NCI-H2029 (cell line): ENCODE data around the gene SNX27.
"Not testable (repeated sequence)": the region's sequence is repeated elsewhere in the genome, so short reads cannot be mapped to it uniquely, and the experiment has no call there.

Experiments
- DNase-seq: peaks from one replicate; lab custom pipeline; 2025; lab: John Stamatoyannopoulos, UW

The SNX27 gene

DNA sequence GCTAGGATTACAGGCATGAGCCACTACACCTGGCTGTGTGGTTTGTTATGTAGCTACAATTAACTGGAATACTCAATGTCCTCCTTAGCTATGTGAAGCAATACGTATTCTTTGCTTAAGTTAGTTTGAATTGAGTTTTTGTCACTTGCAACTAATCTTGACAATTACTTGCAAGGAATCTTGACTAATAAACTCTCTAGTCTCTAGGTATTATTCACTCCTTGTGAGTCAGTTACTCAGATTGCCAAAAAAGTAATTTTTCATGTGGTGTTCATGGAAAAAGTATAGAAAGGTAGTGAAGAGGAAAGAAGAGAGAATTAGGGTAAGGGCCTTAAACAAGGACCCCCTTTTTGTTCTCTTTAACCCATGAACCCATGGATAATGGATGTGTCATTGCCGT, 7.6 kb upstream of the SNX27 start:
- no peak for DNase-seq

DNA sequence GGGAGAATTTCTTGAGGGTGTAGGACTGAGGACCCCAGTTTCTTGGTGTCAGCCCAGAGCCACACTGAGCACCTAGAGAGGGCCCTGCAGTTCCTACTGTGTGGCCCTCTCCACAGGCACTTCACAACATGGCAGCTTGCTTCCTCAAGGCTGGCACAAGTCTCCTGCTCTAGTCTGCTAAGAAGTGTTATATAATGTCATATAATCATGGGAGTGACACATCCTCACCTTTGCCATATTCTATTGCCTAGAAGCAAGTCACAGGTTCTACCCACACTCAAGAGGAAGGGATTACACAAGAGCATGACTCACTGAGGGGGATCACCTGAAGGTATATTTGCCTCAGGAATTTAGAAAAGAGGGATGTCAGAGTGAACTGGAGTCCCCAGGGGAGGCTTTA, 5.5 kb upstream of the SNX27 start:
- DNase-seq, result no peak

DNA sequence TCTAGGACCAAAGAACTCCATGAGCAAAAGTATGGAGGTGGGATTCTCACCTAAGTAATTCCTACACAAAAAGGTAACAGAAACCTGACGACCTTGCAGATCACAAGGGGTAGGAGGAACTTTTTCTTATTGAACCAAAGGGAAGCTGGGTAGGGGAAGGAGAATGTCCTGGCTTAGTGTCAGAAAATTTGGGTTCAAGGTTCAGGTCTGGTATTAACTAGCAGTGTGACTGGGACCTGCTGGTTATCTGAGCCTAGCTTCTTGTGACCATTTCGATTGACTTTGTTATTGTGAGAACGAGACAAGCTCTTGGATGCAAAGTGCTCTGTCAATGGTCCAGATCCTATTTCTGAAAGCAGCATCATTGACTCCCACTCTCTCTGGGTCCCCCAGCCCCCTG, 5.0 kb upstream of the SNX27 start:
- DNase-seq, result no peak

DNA sequence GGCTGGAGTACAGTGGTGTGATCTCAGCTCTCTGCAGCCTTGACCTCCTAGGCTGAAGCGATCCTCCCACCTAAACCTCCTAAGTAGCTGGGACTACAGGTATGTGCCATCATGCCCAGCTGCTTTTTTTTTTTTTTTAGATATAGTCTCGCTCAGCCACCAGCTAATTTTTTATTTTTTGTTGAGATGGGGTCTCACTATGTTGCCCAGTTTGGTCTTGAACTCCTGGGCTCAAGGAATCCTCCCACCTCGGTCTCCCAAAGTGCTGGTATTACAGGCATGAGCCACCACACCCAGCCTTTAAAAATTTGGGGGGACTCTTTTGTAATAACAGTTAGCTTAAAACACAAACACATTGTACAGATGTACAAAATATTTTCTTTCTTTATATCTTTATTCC, 1.7 kb upstream of the SNX27 start:
- DNase-seq, result no peak

DNA sequence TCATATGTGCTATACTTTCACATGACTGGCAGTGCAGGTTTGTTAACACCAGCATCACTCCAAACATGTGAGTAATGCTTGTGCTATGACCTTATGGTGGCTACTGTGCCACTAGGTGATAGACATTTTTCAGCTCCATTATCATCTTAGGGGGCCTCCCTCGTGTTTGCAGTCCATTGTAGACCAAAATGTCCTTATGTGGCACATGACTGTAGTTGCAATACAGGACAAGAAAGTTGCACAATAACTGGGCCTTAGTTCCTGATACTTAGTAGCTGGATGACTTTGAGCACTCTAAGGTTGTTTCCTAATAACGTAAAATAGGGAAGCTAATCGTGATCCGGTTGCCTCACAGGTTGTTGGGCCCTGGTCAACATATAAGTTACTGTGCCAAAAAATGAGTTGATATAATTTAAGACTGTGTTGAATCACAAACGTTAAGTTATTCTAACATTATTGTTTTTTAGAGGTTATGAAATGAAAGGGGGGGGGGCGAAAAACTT, 511 bp upstream of the SNX27 start:
- no peak for DNase-seq

DNA sequence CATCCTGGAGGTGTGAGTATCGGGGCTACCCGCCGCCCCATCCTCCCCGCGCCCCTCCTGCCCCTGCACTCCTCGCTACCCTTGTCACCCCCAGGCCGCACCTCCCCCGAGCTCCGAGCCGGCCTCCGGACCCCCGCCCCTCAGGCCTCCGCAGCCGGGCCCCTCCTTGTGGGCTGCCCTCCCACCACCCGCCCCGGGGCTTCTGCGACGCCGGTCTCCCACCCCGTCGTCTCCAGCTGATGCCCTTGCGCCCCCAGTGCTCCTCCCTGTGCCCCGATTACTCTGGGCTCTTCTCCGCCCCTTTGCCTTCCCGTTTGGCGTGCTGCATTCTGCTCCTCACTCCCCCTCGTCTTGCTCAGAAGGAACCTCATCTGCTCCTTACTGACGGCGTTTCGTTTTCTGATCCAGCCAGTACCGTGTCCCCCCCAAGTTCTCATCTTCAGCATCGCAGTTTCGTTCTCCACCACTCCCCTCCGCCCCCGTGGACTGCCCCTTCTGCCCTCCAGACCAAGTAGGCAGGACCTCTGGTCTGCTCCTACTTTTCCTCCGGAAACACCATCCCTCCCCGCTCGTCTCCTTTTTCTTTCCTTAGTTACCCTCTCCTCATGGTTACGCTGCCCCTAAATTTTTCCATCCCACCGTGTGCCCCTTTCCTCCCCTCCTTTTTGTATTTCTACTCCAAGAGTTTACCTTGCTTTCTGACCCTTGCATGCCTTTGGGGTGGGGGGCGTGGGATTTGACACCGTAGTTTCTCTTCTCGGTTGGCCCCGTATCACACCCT, 841 bp downstream of the SNX27 start:
- DNase-seq, result no peak

DNA sequence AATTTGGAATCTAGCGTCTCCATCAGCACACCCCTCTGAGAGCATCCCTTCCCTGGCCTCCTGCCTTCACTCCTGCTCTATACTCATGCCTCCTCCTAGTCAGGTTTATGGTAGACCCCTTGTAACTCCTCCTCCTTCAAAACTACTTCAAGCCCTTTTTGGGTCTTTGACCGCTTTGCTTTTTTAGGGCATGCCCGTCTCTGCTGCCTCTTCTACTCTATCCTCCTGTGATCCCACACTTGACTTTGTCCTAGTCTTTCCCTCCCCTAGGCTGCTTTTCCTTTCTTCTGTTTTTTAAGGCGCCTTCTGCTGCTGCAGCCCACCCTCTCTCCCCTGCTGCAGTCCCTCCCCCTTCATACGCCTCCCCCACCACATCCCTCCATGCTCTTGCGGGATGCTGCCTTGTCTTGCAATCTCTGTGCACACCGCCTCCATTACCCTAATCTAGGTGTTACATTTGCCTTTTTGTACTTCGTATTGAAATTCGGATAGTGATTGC, 1.5 kb downstream of the SNX27 start:
- DNase-seq, result no peak

DNA sequence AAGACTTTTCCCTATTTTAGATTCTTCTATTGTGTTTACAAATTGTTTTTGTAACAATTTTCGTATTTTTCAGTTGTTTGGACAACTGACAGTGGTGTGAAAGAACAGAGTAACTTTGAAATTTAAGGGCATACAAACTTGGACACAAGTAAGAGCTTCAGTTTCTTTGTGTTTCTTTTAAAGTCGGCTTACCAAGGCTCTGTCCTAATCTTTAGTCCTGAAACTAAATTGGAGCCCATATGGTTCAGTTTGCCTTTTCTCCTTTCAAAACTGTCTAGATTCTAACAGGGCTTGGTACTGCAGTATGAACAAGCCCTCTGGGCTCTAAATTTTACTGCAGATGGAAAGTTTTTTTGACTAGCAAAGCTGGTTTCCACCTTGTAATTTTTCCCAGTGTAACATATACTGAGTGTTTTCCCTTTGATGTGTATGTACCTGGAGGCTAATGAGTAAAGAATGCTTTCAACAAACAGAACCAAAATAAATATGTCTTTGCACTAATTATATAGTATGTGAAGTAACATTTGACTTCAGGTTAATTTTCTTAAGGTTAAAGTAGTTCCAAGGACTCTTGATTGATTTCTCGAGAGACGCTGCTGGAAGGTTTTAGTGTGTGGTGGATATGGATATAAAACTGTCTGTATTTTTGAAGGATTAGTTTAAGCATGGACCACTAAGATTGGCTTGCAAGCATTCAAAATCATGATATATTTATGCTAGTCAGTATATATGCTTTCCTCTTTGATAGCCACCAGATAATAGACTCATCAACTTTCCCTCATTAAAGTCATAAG, 4.1 kb downstream of the SNX27 start:
- no peak for DNase-seq

DNA sequence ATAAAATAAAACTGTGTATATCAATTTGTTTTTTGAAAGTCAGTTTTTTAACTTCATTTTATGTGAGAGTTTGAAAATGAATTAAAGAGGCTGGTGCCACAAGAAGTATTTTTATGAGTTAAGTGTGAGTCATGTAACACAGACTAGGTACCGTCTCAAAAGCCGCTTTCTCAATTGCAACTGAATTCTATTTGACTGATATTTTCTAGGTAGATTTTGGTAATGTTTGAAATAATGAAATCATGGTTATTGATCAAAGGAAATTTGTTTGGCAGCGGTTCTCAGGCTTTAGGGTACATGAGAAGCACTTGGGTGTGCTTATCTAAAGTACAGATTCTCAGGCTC, 4.6 kb downstream of the SNX27 start:
- no peak for DNase-seq

DNA sequence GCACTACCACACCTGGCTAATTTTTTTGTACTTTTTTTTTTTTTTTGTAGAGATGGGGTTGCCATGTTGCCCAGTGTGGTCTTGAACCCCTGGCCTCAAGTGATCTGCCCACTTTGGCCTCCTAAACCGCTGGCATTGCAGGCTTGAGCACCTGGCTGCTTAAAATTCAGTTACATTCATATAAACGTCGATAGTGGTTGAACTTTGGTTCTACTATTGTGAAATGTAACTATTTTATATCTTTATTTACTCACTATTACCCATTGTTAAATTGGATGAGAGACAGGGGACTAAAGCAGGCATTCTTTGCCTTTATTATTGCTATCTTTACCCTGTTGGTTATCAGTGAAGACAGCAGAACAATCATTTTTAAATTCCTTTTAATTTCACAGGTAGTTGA, 6.2 kb downstream of the SNX27 start:
- no peak for DNase-seq

DNA sequence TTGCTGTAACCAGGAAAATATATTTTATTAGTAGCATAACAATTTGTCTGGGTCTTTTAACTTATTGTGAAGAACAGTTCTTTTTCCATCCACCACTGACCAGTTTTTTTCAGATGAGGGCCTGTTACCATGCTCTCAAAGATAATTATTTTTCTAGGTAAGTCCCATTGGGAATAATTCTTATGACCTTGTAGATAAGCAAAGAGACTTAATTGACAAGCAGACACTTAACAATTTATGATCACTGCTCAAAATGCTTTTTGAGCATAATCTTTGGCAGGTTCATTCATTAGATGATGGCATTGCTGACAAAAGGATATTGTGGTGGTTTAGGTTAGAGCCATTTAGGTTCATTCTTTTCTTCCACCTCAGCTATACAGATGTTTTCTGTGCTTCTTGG, 6.6 kb downstream of the SNX27 start:
- no peak for DNase-seq

DNA sequence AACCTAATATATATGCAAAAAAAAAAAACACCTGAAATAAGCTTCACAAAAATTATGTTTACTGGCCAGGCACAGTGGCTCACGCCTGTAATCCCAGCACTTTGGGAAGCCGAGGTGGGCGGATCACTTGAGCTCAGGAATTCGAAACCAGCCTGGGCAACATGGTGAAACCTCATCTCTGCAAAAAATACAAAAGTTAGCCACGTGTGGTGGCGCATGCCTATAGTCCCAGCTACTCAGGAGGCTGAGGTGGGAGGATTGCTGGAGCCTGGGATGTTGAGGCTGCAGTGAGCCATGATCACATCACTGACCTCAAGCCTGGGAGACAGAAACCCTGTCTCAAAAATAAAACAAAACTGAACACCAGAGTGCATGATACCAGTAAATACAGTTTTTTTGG, 7.1 kb downstream of the SNX27 start:
- not testable (repeated sequence) for DNase-seq

DNA sequence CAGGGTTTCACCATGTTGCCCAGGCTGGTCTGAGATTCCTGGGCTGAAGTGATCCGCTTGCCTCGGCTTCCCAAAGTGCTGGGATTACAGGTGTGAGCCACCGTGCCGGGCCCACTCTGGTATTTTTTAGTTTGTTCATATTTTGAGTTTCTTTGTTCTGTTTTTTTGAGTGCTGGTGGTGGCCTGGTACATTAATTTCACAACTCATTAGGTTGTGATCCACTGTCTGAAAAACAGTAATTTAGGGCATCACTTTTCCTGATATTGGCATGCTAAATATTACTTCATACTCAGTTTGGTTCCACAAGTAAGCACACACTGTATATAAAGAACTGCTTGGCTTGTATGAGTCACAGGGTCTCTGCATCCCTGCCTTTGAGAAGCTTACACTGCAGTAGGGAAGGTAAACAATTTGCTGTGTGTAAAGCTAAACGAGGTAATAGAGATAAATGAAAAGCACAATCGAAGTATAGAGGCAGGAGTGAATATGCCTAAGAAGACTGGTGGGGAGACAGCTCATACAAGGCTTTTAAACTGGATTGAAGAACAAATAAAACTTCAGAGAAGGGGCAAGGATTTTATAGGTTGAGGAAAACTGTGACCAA, 7.7 kb downstream of the SNX27 start:
- no peak for DNase-seq

DNA sequence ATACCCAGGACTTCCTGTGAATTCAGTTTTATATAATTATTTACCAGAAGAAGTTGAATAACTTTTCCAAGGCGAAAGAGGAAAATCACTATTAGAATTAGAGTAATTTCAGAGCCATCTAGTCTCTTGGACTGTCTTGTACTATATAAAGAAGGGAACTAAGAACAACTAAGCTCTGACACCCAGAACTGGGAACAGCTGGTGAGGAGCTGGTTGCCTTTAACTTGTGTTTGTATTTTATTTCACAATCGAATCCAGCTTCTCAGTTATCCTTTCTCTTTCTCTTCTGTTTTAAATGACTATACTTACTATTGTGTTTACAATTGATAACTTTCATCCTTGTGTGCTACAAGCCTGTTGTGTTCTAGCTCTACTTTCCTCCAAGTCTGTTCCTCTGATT, 8.4 kb downstream of the SNX27 start:
- DNase-seq, result no peak

DNA sequence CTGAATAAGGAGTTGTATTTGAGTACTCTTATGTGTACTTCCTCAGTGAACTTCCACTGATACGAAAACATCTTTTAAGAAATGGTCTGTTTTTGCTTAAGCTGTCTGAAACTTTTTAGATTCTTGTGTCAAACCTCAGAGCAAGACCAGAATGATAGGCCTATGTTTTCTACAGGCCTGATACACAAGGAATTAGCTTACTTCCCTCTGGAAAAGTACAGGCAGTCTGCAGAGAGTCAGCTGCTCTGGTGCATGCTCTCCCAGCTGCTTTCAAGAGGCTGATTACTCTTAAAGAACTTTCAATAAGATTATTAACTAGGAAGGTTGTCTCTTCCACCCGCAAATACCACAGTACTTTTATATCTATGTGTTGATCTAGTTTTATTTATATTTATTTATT, 9.5 kb downstream of the SNX27 start:
- DNase-seq, result no peak

DNA sequence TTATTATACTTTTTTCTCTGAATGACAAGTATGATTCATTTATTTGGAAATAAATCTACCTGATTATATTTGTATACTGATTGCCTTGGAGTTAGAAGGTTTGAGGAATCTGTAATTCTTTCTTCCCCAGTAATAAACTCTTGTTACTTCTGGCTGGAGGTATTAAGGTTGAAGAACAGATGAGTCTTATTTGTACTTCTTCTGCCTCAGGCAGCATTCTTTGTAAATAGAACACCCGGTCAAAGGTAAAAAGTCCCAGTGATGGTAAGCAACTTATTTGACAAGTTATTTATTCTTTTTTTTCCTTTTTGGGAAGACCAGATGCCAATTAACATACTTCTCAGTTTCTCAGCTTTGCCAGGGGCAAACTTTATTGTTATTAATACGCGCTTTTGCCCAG, 12.9 kb downstream of the SNX27 start:
- DNase-seq, result no peak

DNA sequence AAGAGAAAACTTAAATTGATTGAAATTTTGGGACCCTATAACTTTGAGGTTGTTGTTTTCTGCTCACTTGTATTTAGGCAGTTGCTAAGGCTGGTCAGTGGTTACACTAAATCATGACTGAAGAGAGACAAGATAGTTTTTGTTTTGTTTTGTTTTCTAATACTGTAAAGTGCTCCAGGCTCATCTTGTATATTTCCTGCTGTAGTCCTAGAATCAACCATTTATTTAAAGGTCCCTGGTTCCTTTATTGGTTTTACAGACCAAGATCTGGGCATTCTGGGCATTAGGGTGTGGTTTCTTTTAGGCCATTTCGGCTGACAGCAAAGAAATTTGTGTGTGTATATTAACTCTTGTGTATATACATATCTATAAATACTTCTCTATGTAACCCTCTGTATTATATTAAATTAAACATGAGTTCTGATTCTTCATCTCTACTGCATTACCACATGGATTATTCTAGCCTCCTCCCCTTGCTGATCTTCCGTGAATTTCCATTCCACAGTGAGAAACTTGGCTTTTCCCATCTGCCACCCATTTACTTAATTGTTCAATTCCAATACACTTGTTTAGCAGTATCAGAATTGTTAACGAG, 15.0 kb downstream of the SNX27 start:
- DNase-seq, result no peak

DNA sequence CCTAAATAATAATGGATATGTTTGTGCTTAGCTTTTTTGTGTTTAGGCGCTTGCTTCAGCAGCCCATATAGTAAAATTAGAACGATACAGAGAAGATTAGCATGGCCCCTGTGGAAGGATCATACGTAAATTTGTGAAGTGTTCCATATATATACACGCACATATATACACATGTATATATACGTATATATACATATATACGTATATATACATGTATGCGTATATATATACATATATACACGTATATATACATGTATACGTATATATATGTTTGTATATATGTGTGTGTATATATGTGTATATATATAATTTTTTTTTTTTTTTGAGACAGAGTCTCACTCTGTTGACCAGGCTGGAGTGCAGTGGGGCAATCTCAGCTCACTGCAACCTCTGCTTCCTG, 17.4 kb downstream of the SNX27 start:
- DNase-seq, result no peak

DNA sequence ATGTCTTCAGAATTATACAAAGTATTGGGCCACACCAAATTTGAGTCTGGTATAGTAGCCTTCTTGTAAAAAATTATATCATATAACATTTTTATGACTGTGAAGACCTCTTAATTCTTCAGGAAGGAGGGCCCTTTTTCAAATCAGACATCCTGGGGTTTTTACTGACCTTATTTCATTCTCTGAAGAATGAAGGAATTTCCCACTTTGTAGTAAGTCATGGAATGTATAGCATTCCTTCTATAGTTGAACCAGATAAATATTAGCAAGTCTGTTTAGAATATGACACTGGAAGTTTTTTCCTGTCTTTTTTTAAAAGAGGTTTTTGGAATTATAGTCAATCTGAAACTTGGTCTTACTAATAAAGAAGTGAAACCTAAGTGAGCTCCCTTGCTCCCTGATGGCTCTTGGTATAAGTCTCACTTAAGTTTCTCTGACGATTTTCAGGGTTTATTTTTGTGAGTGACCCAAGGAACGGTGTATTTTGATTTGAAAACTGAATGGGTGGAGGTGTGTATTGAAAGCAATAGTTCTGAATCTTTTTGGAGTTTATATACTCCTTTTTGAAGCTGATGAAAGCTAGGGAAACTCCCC, 23.7 kb downstream of the SNX27 start:
- DNase-seq, result no peak

DNA sequence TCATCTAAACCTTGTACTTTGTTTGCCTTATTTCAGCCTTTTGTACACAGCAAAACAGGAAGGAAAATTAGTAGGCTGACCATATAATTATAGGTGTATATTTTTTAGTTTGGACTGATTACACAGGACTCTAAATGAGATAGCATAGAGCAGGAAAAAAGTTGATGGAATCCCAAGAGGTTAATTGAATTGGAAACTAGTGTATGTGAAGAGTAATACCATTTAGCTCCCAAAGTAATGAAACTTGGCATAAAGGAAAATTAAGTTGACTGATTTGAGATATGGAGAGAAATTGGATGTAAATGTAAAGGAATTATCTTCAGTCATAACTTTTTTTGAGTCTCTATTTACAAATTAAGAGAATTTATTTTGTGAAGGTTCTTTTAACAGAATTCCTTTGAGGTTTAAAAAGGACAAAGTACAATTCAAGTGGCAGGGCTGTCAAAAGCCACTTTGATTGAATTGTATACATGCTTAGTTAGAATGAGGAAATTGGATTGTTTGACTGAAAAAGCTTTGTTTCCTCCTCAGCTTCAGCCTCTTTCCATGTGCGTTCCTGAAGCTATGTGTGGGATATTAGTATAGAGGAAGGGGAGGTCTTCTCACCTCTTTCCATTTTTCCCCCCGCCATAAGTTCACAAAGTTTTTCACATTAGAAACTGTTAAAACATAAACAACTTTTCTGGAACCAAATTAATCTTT, 26.4 kb downstream of the SNX27 start:
- DNase-seq, result no peak

DNA sequence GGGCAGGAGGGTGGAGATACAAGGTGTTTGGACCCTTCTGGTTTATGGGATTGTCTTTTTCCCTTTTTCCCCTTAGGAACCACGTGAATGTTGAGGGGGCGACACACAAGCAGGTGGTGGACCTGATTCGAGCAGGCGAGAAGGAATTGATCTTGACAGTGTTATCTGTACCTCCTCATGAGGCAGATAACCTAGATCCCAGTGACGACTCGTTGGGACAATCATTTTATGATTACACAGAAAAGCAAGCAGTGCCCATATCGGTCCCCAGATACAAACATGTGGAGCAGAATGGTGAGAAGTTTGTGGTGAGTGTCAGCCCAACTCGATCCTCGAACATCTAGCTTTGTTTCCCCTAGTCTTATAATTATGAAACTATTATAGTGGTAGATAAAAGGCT, 27.0 kb downstream of the SNX27 start:
- DNase-seq, result no peak

DNA sequence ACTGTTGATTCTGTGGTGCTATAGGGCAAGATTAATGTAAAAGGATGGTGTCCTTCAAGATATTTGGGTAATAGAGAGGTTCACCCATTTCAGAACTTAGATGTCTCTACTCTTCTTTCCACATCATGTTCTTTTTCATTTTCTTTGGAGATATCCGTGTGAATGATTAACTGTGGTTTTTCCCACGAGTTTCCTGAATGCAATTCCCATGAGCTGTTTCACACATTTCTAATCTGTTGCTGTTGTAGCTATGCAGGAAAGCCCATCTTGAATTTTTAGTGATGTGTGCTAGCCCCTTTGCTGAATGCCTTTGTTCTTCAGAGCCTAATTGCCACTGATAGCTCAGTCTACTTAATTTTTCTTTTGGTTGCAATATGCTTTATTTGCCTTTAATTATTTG, 27.6 kb downstream of the SNX27 start:
- DNase-seq, result no peak
